H9 (cell line): Measurements from ENCODE around the gene PPFIBP2. TPM values are rescaled to one million over a fixed set of nuclear protein-coding genes. Genes with fewer than 3 reads are reported as not detected.
A peak's percentile ranks its signal among the peaks of the same experiment; 100 is the strongest.

Experiments
- DNase-seq: peaks from one replicate; pipeline ENCODE4 v3.0.0-alpha.2; 2017
- H2AFZ ChIP-seq: one replicate; pipeline ENCODE4 v1.6.1; 2013; ENCODE audit warnings: mild to moderate bottlenecking, low read length, control low read depth, moderate library complexity
- H2AK5ac ChIP-seq: 2 replicates; pipeline ENCODE4 v1.6.1; 2013; ENCODE audit warnings: low read length, control low read depth, mixed read lengths; ENCODE audit not compliant: insufficient read length
- H2BK120ac ChIP-seq: one replicate; pipeline ENCODE4 v1.6.1; 2013; ENCODE audit warnings: low read depth, mild to moderate bottlenecking, low read length, control low read depth, inconsistent platforms; ENCODE audit not compliant: poor library complexity, severe bottlenecking
- H2BK12ac ChIP-seq: 2 replicates; pipeline ENCODE4 v1.6.1; 2013; ENCODE audit warnings: low read length, control low read depth, mixed read lengths, low read depth; ENCODE audit not compliant: insufficient read length
- H2BK15ac ChIP-seq: 2 replicates; pipeline ENCODE4 v1.6.1; 2013; ENCODE audit warnings: low read depth, low read length, control low read depth
- H2BK20ac ChIP-seq: one replicate; pipeline ENCODE4 v1.6.1; 2013; ENCODE audit warnings: low read depth, mild to moderate bottlenecking, low read length, control low read depth, inconsistent platforms; ENCODE audit not compliant: poor library complexity, severe bottlenecking
- H2BK5ac ChIP-seq: 2 replicates; pipeline ENCODE4 v1.6.1; 2013; ENCODE audit warnings: low read length, control low read depth, mixed read lengths; ENCODE audit not compliant: insufficient read length
- H3K14ac ChIP-seq: 2 replicates; pipeline ENCODE4 v1.6.1; 2013; ENCODE audit warnings: low read length, control low read depth; ENCODE audit not compliant: insufficient read depth
- H3K18ac ChIP-seq: 2 replicates; pipeline ENCODE4 v1.6.1; 2013; ENCODE audit warnings: low read depth, mild to moderate bottlenecking, mixed read lengths, low read length, control low read depth; ENCODE audit not compliant: insufficient read length
- H3K23ac ChIP-seq: 2 replicates; pipeline ENCODE4 v1.6.1; 2013; ENCODE audit warnings: low read length, control low read depth, mixed read lengths, low read depth; ENCODE audit not compliant: insufficient read length
- H3K23me2 ChIP-seq: 2 replicates; pipeline ENCODE4 v1.6.1; 2013; ENCODE audit warnings: low read depth, mild to moderate bottlenecking, mixed read lengths, low read length, control low read depth; ENCODE audit not compliant: insufficient read length, poor library complexity, severe bottlenecking
- H3K27ac ChIP-seq: 2 replicates; pipeline ENCODE4 v1.5.1; 2013; ENCODE audit warnings: low read length, control low read depth, mixed read lengths, low read depth; ENCODE audit not compliant: insufficient read length
- H3K27me3 ChIP-seq: 2 replicates; pipeline ENCODE4 v1.6.1; 2013; ENCODE audit warnings: low read length, control low read depth, inconsistent platforms; ENCODE audit not compliant: insufficient read depth
- H3K4ac ChIP-seq: 2 replicates; pipeline ENCODE4 v1.6.1; 2013; ENCODE audit warnings: low read depth, mild to moderate bottlenecking, control low read depth, inconsistent platforms, low read length, moderate library complexity
- H3K4me1 ChIP-seq: 2 replicates; pipeline ENCODE4 v1.6.1; 2013; ENCODE audit warnings: low read length, control low read depth, inconsistent platforms; ENCODE audit not compliant: insufficient read depth
- H3K4me2 ChIP-seq: 2 replicates; pipeline ENCODE4 v1.6.1; 2013; ENCODE audit warnings: low read length, control low read depth, mixed read lengths; ENCODE audit not compliant: insufficient read length, insufficient read depth
- H3K56ac ChIP-seq: 2 replicates; pipeline ENCODE4 v1.6.1; 2013; ENCODE audit warnings: low read depth, mild to moderate bottlenecking, mixed read lengths, low read length, control low read depth; ENCODE audit not compliant: insufficient read length
- H3K79me1 ChIP-seq: 2 replicates; pipeline ENCODE4 v1.6.1; 2013; ENCODE audit warnings: low read depth, mild to moderate bottlenecking, moderate library complexity, low read length, control low read depth, inconsistent platforms; ENCODE audit not compliant: insufficient read depth, poor library complexity, severe bottlenecking
- H3K79me2 ChIP-seq: 2 replicates; pipeline ENCODE4 v1.6.1; 2013; ENCODE audit warnings: low read length, control low read depth, inconsistent platforms; ENCODE audit not compliant: insufficient read depth
- H3K9ac ChIP-seq: 2 replicates; pipeline ENCODE4 v1.6.1; 2013; ENCODE audit warnings: low read length, control low read depth, mixed read lengths; ENCODE audit not compliant: insufficient read length; ENCODE audit errors: extremely low read depth
- H3K9me3 ChIP-seq: one replicate; pipeline ENCODE4 v1.6.1; 2013; ENCODE audit warnings: low read depth, low read length, inconsistent platforms; ENCODE audit not compliant: control insufficient read depth
- H3T11ph ChIP-seq: one replicate; pipeline ENCODE4 v1.6.1; 2013; ENCODE audit warnings: mild to moderate bottlenecking, low read length, control low read depth, inconsistent platforms
- H4K20me1 ChIP-seq: one replicate; pipeline ENCODE4 v1.6.1; 2013; ENCODE audit not compliant: control insufficient read depth, insufficient read length, insufficient read depth
- H4K5ac ChIP-seq: 2 replicates; pipeline ENCODE4 v1.6.1; 2013; ENCODE audit warnings: low read depth, mild to moderate bottlenecking, mixed read lengths, low read length, control low read depth; ENCODE audit not compliant: insufficient read length
- H4K8ac ChIP-seq: replicated peaks from 2 replicates; pipeline ENCODE4 v1.6.1; 2013; ENCODE audit warnings: low read length, control low read depth, mixed read lengths, low read depth; ENCODE audit not compliant: insufficient read length
- H4K91ac ChIP-seq: 2 replicates; pipeline ENCODE4 v1.6.1; 2013; ENCODE audit warnings: low read depth, mild to moderate bottlenecking, moderate library complexity, mixed read lengths, low read length, control low read depth; ENCODE audit not compliant: insufficient read length
- H3K27ac Mint-ChIP-seq, 3 experiments: 2 replicates in 2 of 3; 3 replicates in 1 of 3; pipeline ENCODE4 v1.8.0; 2020 to 2021; ENCODE audit warnings: mixed read lengths in 3 of 3, mild to moderate bottlenecking in 1 of 3, moderate library complexity in 1 of 3
- H3K27me3 Mint-ChIP-seq: 2 replicates; pipeline ENCODE4 v1.8.0; 2021; ENCODE audit warnings: low read depth, mild to moderate bottlenecking, moderate library complexity, mixed read lengths
- H3K36me3 Mint-ChIP-seq, 3 experiments: 2 replicates in 2 of 3; 3 replicates in 1 of 3; pipeline ENCODE4 v1.8.0; 2020 to 2021; ENCODE audit warnings: low read depth in 3 of 3, mixed read lengths in 3 of 3; ENCODE audit not compliant: insufficient read depth in 1 of 3
- H3K4me1 Mint-ChIP-seq, 2 experiments: 2 replicates each; pipeline ENCODE4 v1.8.0; 2020; ENCODE audit warnings: mixed read lengths in 2 of 2
- H3K4me3 Mint-ChIP-seq, 2 experiments: 2 replicates in 1 of 2; 3 replicates in 1 of 2; pipeline ENCODE4 v1.8.0; 2020 to 2021; ENCODE audit warnings: mild to moderate bottlenecking in 2 of 2, mixed read lengths in 2 of 2, moderate library complexity in 1 of 2
- H3K9me3 Mint-ChIP-seq, 2 experiments: 2 replicates in 1 of 2; 3 replicates in 1 of 2; pipeline ENCODE4 v1.8.0; 2020; ENCODE audit warnings: mild to moderate bottlenecking in 2 of 2, mixed read lengths in 2 of 2, moderate library complexity in 1 of 2
- CTCF ChIP-seq: fragments of 200-600 bp; sonication (generic); conservative IDR thresholded peaks from 3 replicates; pipeline ENCODE4 v1.8.0; 2021; ENCODE audit warnings: antibody characterized with exemption, mild to moderate bottlenecking
- WGBS: extraction: QIAGEN DNeasy Blood & Tissue Kit; methylation state at CpG from one replicate; pipeline ENCODE4 v1.1.7; 2013; ENCODE audit warnings: missing lambda C conversion rate, low lambda C conversion rate, mixed read lengths; ENCODE audit not compliant: insufficient read length; ENCODE audit errors: extremely low coverage; 5-methylcytosine and 5-hydroxymethylcytosine counted together
- total RNA-seq: library from RNA; stranded (reverse); gene quantifications from 2 replicates; pipeline ENCODE4 v1.2.1, GENCODE V29; 2021

PPFIBP2 gene
- total RNA-seq, 1 experiment from 2014 or later = 8.3 TPM

DNA sequence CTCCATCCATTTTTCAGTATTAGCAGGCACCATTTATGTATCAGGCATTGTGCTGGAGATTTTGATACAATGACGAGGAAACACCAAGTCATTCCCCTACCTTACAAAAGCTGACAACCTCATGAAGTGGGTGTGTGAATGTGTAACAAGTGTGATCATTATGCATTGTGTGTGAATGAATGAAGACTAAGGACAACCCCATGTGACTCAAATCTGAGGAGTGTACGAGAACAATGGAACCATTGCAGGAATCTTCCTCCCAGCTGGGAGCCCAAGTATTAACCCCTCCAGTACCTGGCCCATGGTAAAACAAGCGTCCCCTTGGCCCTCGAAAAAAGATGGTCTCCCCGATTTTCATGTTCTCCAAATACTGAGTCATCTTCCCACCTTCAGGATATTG lies 155.1 kb downstream of the PPFIBP2 start:
- no peak overlapping the region for H3K4me2 ChIP-seq
- peak overlapping the region in 1 of 3 experiments; percentile 57; a peak in 1 of 7 replicates for H3K27ac Mint-ChIP-seq

More for the DNA sequence above, 155.1 kb downstream of the PPFIBP2 start:
- H3T11ph ChIP-seq = no peak overlapping the region
- no peak overlapping the region for H2AFZ ChIP-seq
- no peak overlapping the region for H4K8ac ChIP-seq
- no peak overlapping the region for H4K91ac ChIP-seq
- no peaks in the 10 kb centered on the region for H3K79me2 ChIP-seq
- no peaks in the 10 kb centered on the region for H3K79me1 ChIP-seq
- H3K4me1 ChIP-seq = peaks cover 5% of the 10 kb centered on the region; the same call in 1 of the 2 replicates
- peaks cover 1% of the 10 kb centered on the region for H4K20me1 ChIP-seq
- H3K14ac ChIP-seq = no peak overlapping the region
- H3K36me3 Mint-ChIP-seq = peaks cover 35 to 69% (median 62%) of the 10 kb centered on the region in 3 experiments
- no peak overlapping the region for H2BK20ac ChIP-seq
- H2BK12ac ChIP-seq = no peak overlapping the region
- H3K27me3 Mint-ChIP-seq = no peaks in the 10 kb centered on the region; the same call in none of the 2 replicates
- H2BK120ac ChIP-seq = no peak overlapping the region
- H3K9me3 ChIP-seq = peaks cover 11% of the 10 kb centered on the region
- H2BK5ac ChIP-seq = no peak overlapping the region
- WGBS = no CpG with 5 or more reads among the region's 5 CpGs
- no peak overlapping the region for H3K23ac ChIP-seq
- H3K18ac ChIP-seq = no peak overlapping the region
- H4K5ac ChIP-seq = no peak overlapping the region
- H2BK15ac ChIP-seq = no peak overlapping the region
- H3K4ac ChIP-seq = no peak overlapping the region
- no peak overlapping the region for H2AK5ac ChIP-seq
- no peak for TF ChIP-seq CTCF
- peaks cover 38 to 41% of the 10 kb centered on the region in 2 experiments for H3K4me1 Mint-ChIP-seq
- H3K9ac ChIP-seq = no peak overlapping the region
- H3K27ac ChIP-seq = no peak overlapping the region
- no peak overlapping the region for H3K56ac ChIP-seq
- H3K4me3 Mint-ChIP-seq = no peak overlapping the region
- no peak for DNase-seq
- H3K23me2 ChIP-seq = peaks cover 4% of the 10 kb centered on the region
- no peaks in the 10 kb centered on the region for H3K27me3 ChIP-seq
- H3K9me3 Mint-ChIP-seq = peaks cover 8 to 15% of the 10 kb centered on the region in 2 experiments
